Measurements from ENCODE around the gene XCL1. TPM values are rescaled to one million over a fixed set of nuclear protein-coding genes. Genes with fewer than 3 reads are reported as not detected.

XCL1 gene
- total and polyA plus RNA-seq, 2 donors (not counting 1 experiment from before 2014, with no cell fraction given): not detected

GRCh38 chr1:168560370-168560769 lies 16.0 kb upstream of the XCL1 start:
- no peak overlapping the region for H2AFZ ChIP-seq (ENCODE audit: low read length)
- no peaks in the 10 kb centered on the region for H3K27me3 ChIP-seq (ENCODE audit: control insufficient read depth, insufficient read depth, low read length)
- no peak overlapping the region for H3K4me2 ChIP-seq (ENCODE audit: extremely low read depth, insufficient read depth, low read length)
- H3K9me3 ChIP-seq (ENCODE audit: control insufficient read depth, insufficient read depth, low read depth, low read length): no peaks in the 10 kb centered on the region
- no peak overlapping the region for H3K9ac ChIP-seq (ENCODE audit: insufficient read depth, low read length)
- H3K36me3 ChIP-seq (ENCODE audit: control insufficient read depth, insufficient read depth, low read length): no peaks in the 10 kb centered on the region
- TF ChIP-seq EZH2 (IDR thresholded peaks at IDR 0.05; ENCODE audit: low read length, missing control alignments): no peak
- no peak for TF ChIP-seq CTCF (conservative IDR thresholded peaks at IDR 0.05 in 1 of 2, IDR thresholded peaks at IDR 0.05 in 1 of 2; ENCODE audit: low read depth in 1 of 2, low read length in 2 of 2)
- no peaks in the 10 kb centered on the region for H3K79me2 ChIP-seq (ENCODE audit: control insufficient read depth, insufficient read depth, low read length)
- no peaks in the 10 kb centered on the region for H3K4me1 ChIP-seq (ENCODE audit: control insufficient read depth, extremely low read depth, insufficient read depth, low read length)
- DNase-seq (ENCODE audit: low read depth in 2 of 2): no peak
- no peaks in the 10 kb centered on the region for H4K20me1 ChIP-seq (ENCODE audit: control insufficient read depth, extremely low read depth, insufficient read depth, low read length)
- H3K4me3 ChIP-seq (replicated peaks in 1 of 4; ENCODE audit: control extremely low read depth in 1 of 4, insufficient read depth in 1 of 4, low read depth in 3 of 4, low read length in 4 of 4): no peak overlapping the region
- no peak overlapping the region for H3K27ac ChIP-seq (ENCODE audit: insufficient read depth, low read length)

GRCh38 chr1:168561989-168562388 lies 14.4 kb upstream of the XCL1 start:
- Histone ChIP-seq H3K36me3 (ENCODE audit: control insufficient read depth, insufficient read depth, low read length) (no peaks in the 10 kb centered on the region), H3K4me1 (ENCODE audit: control insufficient read depth, extremely low read depth, insufficient read depth, low read length) (no peaks in the 10 kb centered on the region), H4K20me1 (ENCODE audit: control insufficient read depth, extremely low read depth, insufficient read depth, low read length) (no peaks in the 10 kb centered on the region), H3K27me3 (ENCODE audit: control insufficient read depth, insufficient read depth, low read length) (no peaks in the 10 kb centered on the region), H3K4me3 (replicated peaks in 1 of 4; ENCODE audit: control extremely low read depth in 1 of 4, insufficient read depth in 1 of 4, low read depth in 3 of 4, low read length in 4 of 4) (no peak overlapping the region), H3K9me3 (ENCODE audit: control insufficient read depth, insufficient read depth, low read depth, low read length) (no peaks in the 10 kb centered on the region), H3K27ac (ENCODE audit: insufficient read depth, low read length) (no peak overlapping the region), H3K79me2 (ENCODE audit: control insufficient read depth, insufficient read depth, low read length) (no peaks in the 10 kb centered on the region), H3K9ac (ENCODE audit: insufficient read depth, low read length) (no peak overlapping the region), H3K4me2 (ENCODE audit: extremely low read depth, insufficient read depth, low read length) (no peak overlapping the region), H2AFZ (ENCODE audit: low read length) (no peak overlapping the region)
- DNase-seq (ENCODE audit: low read depth in 2 of 2): no peak
- TF ChIP-seq CTCF (conservative IDR thresholded peaks at IDR 0.05 in 1 of 2, IDR thresholded peaks at IDR 0.05 in 1 of 2; ENCODE audit: low read depth in 1 of 2, low read length in 2 of 2): no peak
- no peak for TF ChIP-seq EZH2 (IDR thresholded peaks at IDR 0.05; ENCODE audit: low read length, missing control alignments)

GRCh38 chr1:168565825-168566224 lies 10.6 kb upstream of the XCL1 start:
- DNase-seq (ENCODE audit: low read depth in 2 of 2): no peak
- Histone ChIP-seq H3K27me3 (ENCODE audit: control insufficient read depth, insufficient read depth, low read length) (no peaks in the 10 kb centered on the region), H3K9me3 (ENCODE audit: control insufficient read depth, insufficient read depth, low read depth, low read length) (no peaks in the 10 kb centered on the region), H3K27ac (ENCODE audit: insufficient read depth, low read length) (no peak overlapping the region), H3K36me3 (ENCODE audit: control insufficient read depth, insufficient read depth, low read length) (no peaks in the 10 kb centered on the region), H3K4me2 (ENCODE audit: extremely low read depth, insufficient read depth, low read length) (no peak overlapping the region), H3K4me3 (replicated peaks in 1 of 4; ENCODE audit: control extremely low read depth in 1 of 4, insufficient read depth in 1 of 4, low read depth in 3 of 4, low read length in 4 of 4) (no peak overlapping the region), H3K9ac (ENCODE audit: insufficient read depth, low read length) (no peak overlapping the region), H4K20me1 (ENCODE audit: control insufficient read depth, extremely low read depth, insufficient read depth, low read length) (no peaks in the 10 kb centered on the region), H2AFZ (ENCODE audit: low read length) (no peak overlapping the region), H3K79me2 (ENCODE audit: control insufficient read depth, insufficient read depth, low read length) (no peaks in the 10 kb centered on the region), H3K4me1 (ENCODE audit: control insufficient read depth, extremely low read depth, insufficient read depth, low read length) (no peaks in the 10 kb centered on the region)
- TF ChIP-seq CTCF (conservative IDR thresholded peaks at IDR 0.05 in 1 of 2, IDR thresholded peaks at IDR 0.05 in 1 of 2; ENCODE audit: low read depth in 1 of 2, low read length in 2 of 2) (no peak), EZH2 (IDR thresholded peaks at IDR 0.05; ENCODE audit: low read length, missing control alignments) (no peak)

All from fibroblast of lung (primary cell).